K562 (cell line): Measurements from ENCODE around the gene ADAR. TPM values are rescaled to one million over a fixed set of nuclear protein-coding genes. Genes with fewer than 3 reads are reported as not detected.
A peak's percentile ranks its signal among the peaks of the same experiment; 100 is the strongest.

ENCODE experiments used
- CREB1 ChIP-seq, 2 experiments: sonication (generic) in 1 of 2; formaldehyde crosslinking in 1 of 2; IDR thresholded peaks; 2 replicates each; pipeline versions ENCODE4 v1.6.1 to v1.8.0; 2012 to 2022; ENCODE audit warnings: inconsistent platforms in 1 of 2, mild to moderate bottlenecking in 1 of 2, missing genetic modification reagents in 1 of 2, moderate library complexity in 1 of 2
- DDX20 ChIP-seq: fragments of 450-650 bp; IDR thresholded peaks from 2 replicates; pipeline ENCODE4 v1.6.1; 2016; ENCODE audit warnings: missing genetic modification characterization, low read depth, mild to moderate bottlenecking, missing compliant biosample characterization, moderate library complexity
- ERF ChIP-seq: fragments of 450-650 bp; formaldehyde crosslinking; IDR thresholded peaks from 2 replicates; pipeline ENCODE4 v1.4.0; 2020; ENCODE audit warnings: mild to moderate bottlenecking, mixed read lengths
- HEY1 ChIP-seq: fragments of 250-450 bp; sonication (Bioruptor Pico); IDR thresholded peaks from 2 replicates; pipeline ENCODE4 v1.5.0; 2020; ENCODE audit warnings: mild to moderate bottlenecking, moderate library complexity, borderline replicate concordance
- HMG20A ChIP-seq: fragments of 450-650 bp; formaldehyde crosslinking; conservative IDR thresholded peaks from 2 replicates; pipeline ENCODE4 v1.4.0; 2020; ENCODE audit warnings: mild to moderate bottlenecking, mixed read lengths
- HNRNPUL1 ChIP-seq: fragments of 200-400 bp; formaldehyde crosslinking; IDR thresholded peaks from 2 replicates; pipeline ENCODE4 v1.6.1; 2017; ENCODE audit warnings: low read length
- NBN ChIP-seq: fragments of 450-650 bp; IDR thresholded peaks from 2 replicates; pipeline ENCODE4 v1.6.1; 2016; ENCODE audit warnings: low read depth, mild to moderate bottlenecking
- POLR2G ChIP-seq: fragments of 200-400 bp; formaldehyde crosslinking; IDR thresholded peaks from 2 replicates; pipeline ENCODE4 v1.6.1; 2017; ENCODE audit warnings: low read depth, mild to moderate bottlenecking, antibody characterized with exemption, low read length, moderate library complexity
- TFAP4 ChIP-seq: sonication (generic); formaldehyde crosslinking; IDR thresholded peaks from 2 replicates; pipeline ENCODE4 v1.8.0; 2022; ENCODE audit warnings: missing genetic modification reagents, mild to moderate bottlenecking, moderate library complexity, borderline replicate concordance
- XRCC3 ChIP-seq: fragments of 450-650 bp; IDR thresholded peaks from 2 replicates; pipeline ENCODE4 v1.6.1; 2017; ENCODE audit warnings: mild to moderate bottlenecking, moderate library complexity
- ZNF239 ChIP-seq: fragments of 250-450 bp; sonication (Bioruptor Pico); IDR thresholded peaks from 2 replicates; pipeline ENCODE4 v1.4.0; 2020; ENCODE audit warnings: mild to moderate bottlenecking
- ZNF512 ChIP-seq: IDR thresholded peaks from 2 replicates; pipeline ENCODE4 v1.6.1; 2016; ENCODE audit warnings: missing genetic modification characterization, missing compliant biosample characterization
- ZNF75A ChIP-seq: fragments of 450-650 bp; formaldehyde crosslinking; IDR thresholded peaks from 2 replicates; pipeline ENCODE4 v1.4.0; 2020; ENCODE audit warnings: mild to moderate bottlenecking
- polyA plus RNA-seq, 8 experiments: library from polyadenylated mRNA; depleted of rRNA in 4 of 8; stranded (reverse) in 5 of 8; unstranded in 3 of 8; fragments of >200 nt; fragmentation: Nextera tagmentation in 2 of 8; fragmentation: Illumina TruSeq in 1 of 8; extraction: Ambion mirVana in 2 of 8; extraction: Trizol in 1 of 8; gene quantifications; 2 replicates each; pipeline versions ENCODE4 v1.2.1 to v1.2.3, GENCODE V29; 2011 to 2014; ENCODE audit warnings: inconsistent platforms in 1 of 8, missing spikeins in 1 of 8
- total RNA-seq, 7 experiments: library from RNA; depleted of rRNA in 6 of 7; stranded (reverse); fragments of >200 nt in 6 of 7; fragmentation: Illumina TruSeq in 2 of 7; extraction: Trizol in 2 of 7; gene quantifications; 2 replicates each; pipeline versions ENCODE4 v1.2.1 to v1.2.3, GENCODE V29; 2011 to 2021; ENCODE audit warnings: low replicate concordance in 1 of 7
- TF ChIP-seq, protein P1 (sequence below): fragments of 450-650 bp; IDR thresholded peaks from 2 replicates; pipeline ENCODE4 v1.6.1; 2016; ENCODE audit warnings: low read depth

The ADAR gene
- total and polyA plus RNA-seq, 9 of the 15 experiments (the other 6 are each of a cell fraction or from before 2014, with no cell fraction given): 30.1 to 123 (median 60.2) TPM

DNA sequence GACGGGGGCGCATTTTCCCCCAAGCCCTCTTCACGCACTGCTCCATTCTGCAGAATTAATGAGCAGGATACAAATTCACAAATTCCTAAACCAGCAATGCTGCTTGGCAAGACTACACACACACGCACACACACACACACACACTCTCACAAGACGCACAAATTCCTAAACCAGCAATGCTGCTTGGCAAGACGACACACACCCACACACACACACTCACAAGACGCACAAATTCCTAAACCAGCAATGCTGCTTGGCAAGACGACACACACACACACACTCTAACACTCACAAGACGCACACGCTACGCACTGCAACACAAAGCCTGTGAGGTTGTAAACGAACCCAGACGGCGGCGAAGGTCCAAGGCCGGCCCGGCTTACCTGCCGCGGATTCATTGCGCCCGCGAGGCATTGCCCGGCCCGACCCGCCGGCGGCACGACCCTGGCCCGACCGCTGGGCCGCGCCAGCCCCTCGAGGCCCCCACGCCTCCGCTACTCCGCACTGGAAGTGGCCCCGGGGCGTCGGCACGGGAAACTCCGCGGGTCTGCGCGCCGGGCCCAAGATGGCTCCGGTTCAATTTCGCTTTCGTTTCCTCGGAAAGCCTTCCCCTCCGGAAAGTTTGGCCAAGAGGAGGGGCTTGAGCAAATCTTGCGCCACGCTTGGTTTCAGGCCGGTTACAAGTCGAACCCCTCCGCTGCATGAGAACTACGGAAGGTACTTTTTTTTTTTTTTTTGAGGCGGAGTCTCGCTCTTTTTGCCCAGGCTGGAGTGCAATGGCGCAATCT lies at the start of gene ADAR (continued):
- TF ChIP-seq POLR2G (peak; percentile 79), ZNF512 (tag) (no peak), HEY1 (CRISPR knock-in tag) (no peak), XRCC3 (no peak), ZNF239 (CRISPR knock-in tag) (no peak), ZNF75A (no peak), DDX20 (tag) (no peak), ERF (CRISPR knock-in tag) (no peak), CREB1 (IDR thresholded peaks at IDR 0.05) (no peak), CREB1 (CRISPR knock-in tag; IDR thresholded peaks at IDR 0.05) (no peak; the same call in 1 of the 2 replicates), HNRNPUL1 (no peak), NBN (peak; percentile 63), TFAP4 (CRISPR knock-in tag) (no peak; the same call in 1 of the 2 replicates), HMG20A (no peak)
- TF ChIP-seq, protein P1, sequence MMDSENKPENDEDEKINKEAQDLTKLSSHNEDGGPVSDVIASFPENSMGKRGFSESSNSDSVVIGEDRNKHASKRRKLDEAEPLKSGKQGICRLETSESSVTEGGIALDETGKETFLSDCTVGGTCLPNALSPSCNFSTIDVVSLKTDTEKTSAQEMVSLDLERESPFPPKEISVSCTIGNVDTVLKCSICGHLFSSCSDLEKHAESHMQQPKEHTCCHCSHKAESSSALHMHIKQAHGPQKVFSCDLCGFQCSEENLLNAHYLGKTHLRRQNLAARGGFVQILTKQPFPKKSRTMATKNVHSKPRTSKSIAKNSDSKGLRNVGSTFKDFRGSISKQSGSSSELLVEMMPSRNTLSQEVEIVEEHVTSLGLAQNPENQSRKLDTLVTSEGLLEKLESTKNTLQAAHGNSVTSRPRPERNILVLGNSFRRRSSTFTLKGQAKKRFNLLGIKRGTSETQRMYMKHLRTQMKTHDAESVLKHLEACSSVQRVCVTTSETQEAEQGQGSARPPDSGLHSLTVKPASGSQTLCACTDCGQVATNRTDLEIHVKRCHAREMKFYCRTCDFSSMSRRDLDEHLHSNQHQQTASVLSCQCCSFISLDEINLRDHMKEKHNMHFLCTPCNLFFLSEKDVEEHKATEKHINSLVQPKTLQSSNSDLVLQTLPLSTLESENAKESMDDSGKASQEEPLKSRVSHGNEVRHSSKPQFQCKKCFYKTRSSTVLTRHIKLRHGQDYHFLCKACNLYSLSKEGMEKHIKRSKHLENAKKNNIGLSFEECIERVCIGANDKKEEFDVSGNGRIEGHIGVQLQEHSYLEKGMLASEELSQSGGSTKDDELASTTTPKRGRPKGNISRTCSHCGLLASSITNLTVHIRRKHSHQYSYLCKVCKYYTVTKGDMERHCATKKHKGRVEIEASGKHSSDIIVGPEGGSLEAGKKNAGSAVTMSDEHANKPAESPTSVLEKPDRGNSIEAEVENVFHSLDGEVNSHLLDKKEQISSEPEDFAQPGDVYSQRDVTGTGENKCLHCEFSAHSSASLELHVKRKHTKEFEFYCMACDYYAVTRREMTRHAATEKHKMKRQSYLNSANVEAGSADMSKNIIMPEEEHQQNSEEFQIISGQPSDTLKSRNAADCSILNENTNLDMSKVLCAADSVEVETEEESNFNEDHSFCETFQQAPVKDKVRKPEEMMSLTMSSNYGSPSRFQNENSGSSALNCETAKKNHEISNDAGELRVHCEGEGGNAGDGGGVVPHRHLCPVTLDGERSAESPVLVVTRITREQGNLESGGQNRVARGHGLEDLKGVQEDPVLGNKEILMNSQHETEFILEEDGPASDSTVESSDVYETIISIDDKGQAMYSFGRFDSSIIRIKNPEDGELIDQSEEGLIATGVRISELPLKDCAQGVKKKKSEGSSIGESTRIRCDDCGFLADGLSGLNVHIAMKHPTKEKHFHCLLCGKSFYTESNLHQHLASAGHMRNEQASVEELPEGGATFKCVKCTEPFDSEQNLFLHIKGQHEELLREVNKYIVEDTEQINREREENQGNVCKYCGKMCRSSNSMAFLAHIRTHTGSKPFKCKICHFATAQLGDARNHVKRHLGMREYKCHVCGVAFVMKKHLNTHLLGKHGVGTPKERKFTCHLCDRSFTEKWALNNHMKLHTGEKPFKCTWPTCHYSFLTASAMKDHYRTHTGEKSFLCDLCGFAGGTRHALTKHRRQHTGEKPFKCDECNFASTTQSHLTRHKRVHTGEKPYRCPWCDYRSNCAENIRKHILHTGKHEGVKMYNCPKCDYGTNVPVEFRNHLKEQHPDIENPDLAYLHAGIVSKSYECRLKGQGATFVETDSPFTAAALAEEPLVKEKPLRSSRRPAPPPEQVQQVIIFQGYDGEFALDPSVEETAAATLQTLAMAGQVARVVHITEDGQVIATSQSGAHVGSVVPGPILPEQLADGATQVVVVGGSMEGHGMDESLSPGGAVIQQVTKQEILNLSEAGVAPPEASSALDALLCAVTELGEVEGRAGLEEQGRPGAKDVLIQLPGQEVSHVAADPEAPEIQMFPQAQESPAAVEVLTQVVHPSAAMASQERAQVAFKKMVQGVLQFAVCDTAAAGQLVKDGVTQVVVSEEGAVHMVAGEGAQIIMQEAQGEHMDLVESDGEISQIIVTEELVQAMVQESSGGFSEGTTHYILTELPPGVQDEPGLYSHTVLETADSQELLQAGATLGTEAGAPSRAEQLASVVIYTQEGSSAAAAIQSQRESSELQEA: no peak
